NCI-H524 (cell line): ENCODE results near the gene ADSL.
A peak's percentile ranks its signal among the peaks of the same experiment; 100 is the strongest.
"Not testable (repeated sequence)": the region's sequence is repeated elsewhere in the genome, so short reads cannot be mapped to it uniquely, and the experiment has no call there.

Experiments
- DNase-seq, 2 experiments: peaks; one replicate each; lab custom pipeline; 2025; lab: John Stamatoyannopoulos, UW

Gene ADSL

DNA sequence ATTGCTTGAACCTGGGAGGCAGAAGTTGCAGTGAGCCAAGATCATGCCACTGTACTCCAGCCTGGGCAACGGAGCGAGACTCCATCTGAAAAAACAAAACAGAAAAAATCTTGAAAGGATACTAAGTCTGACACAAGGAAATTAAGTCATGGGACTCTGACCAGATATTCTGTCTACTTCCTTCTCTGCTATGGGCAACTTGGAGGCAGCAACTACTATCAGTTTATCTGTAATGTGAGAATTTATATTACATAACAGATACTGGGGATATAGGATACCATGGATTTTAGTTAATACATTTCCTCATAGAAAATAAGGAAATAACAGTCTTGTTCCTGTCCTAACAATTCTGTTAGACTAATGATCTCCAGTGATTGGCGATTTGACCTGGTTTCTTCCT is 22.5 kb downstream of the ADSL start:
- DNase-seq: no peak

DNA sequence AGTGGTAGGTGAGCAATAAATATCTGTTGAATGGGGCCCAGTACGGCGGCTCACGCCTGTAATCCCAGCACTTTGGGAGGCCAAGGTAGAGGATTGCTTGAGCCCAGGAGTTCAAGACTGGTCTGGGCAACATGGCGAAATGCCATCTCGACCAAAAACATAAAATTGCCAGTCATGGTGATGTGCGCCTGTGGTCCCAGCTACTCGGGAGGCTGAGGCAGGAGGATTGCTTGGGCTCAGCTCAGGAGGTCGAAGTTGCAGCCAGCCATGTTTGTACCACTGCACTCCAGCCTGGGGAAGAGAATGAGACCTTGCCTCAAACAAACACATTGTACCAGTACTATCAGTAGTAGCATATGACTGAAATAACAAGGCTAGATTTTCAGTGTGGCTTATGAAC is 28.3 kb downstream of the ADSL start:
- DNase-seq: no peak

DNA sequence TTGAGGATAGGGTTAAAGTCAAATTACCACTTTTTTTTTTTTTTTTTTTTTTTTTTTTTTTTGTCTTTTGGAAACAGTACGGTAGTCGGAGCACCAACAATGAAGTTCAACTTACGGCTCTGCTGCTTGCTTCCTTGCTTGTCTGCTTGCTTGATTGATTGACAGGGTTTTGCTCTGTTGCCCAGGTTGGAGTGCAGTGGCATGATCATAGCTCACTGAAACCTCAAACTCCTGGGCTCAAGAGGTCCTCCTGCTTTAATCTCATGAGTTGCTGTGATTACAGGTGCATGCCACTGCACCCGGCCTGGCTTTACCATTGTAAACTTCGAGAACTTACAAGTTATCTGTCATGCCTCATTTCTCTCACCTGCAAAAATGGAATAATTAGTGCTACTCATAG is 29.8 kb downstream of the ADSL start:
- DNase-seq: no peak

DNA sequence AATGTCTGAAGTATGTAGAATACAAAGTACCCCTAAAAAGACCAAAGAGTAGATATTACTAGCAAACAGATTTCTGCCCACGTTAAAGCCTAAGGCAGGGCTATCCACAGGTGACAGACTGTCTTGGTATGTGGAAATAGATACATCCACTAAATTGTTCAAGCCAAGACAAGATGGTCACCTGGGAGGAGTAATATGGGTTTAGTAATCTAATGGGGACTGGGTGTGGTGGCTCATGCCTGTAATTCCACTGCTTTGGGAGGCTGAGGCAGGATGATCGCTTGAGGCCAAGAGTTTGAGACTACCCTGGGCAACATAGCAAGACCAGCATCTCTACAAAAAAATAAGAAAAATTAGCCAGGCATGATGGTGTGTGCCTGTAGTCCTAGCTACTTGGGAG is 31.6 kb downstream of the ADSL start:
- no peak for DNase-seq

DNA sequence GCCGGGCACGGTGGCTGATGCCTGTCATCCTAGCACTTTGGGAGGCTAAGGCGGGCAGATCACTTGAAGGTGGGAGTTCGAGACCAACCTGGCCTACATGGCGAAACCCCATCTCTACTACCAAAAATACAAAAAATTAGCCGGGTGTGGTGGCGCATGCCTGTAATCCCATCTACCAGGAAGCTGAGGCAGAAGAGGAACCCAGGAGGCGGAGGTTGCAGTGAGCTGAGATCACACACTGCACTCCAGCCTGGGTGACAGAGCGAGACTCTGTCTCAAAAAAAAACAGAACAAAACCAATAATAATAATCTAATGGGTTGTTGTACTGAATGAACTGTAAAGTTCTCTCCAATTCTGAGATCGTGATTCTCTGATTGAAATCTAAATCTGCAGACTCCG is 32.1 kb downstream of the ADSL start:
- not testable (repeated sequence) for DNase-seq

DNA sequence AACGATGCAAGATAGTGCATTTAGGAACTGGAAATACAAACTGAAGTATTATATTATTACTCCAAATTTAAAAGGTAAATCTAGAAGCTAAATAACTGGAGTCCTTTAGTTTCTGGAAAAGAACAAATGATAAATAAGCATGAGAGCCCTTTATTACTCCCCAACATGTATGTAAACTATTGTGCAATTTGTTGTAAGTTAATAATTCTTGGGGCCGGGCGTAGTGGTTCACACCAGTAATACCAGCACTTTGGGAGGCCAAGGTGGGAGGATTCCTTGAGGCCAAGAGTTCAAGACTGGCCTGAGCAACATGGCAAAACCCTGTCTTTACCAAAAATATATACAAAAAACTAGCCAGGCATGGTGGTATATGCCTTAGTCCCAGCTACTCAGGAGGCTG is 35.2 kb downstream of the ADSL start:
- DNase-seq: no peak

DNA sequence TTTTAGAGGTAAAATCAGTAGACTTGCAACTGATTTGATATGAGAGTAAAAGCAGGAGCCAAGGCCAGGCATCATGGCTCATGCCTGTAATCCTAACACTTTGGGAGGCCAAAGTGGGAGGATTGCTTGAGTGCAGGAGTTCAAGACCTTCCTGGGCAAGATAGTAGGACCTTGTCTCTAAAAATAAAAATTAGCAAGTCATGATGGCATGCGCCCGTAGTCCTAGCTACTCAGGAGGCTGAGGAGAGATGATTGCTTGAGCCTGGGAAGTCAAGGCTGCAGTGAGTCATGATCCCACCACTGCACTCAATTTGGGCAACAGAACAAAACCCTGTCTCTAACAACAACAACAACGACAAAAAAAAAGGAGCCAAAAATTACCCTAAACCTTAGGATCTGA is 37.6 kb downstream of the ADSL start:
- no peak for DNase-seq

DNA sequence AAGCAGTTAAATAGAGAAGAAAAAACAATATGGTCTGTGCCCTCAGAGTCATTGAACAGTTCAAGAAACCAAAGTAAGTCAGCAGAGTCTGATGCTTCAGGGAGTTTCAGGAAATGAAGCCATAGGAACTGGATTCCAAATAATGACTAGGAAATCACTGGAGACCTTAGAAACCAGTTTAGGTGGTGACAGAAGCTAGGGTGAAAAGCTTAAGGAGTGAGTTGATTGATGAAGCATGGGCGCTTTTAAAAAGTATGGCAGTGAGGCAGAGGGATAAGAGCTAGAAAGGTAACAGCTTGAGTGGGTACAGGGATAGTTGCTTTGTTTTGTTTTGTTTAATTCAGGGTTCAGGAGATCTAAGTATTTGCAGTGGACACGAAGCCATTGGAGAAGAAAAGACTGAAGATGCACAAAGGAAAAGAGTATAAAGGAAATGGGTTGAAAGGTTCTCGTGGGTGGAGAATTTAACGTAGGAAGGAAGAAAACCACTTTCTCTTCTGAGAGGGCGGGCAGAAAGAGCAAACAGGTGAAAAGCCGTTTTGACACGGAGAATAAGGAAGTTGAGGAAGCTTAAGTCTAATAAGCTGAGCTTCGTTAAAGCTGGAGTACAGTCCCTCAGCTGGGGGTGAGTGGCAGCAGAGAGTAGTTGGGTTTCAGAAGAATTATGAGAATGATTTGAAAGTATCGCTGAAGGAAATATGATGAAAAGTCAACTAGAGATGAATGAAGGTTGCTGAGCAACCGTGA is 38.9 kb downstream of the ADSL start:
- DNase-seq: no peak

DNA sequence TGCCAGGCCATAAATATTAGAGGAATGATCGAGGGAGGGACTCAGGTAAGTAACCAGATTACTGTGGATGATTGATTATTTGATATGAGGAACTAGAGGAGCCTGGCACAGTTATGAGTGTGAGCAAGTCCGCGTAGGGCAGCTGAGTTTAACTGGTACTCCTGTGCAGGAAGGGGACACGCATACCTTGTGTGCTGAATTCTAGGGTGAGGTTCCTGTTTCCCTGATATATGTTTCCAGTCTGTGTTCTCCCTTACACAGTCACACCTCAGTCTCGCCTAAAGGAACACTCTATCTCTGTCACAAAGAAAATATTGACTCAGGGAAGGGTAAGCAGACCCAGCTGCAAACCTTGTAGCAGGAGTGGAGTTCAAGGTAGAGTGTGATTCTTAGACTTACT is 41.4 kb downstream of the ADSL start:
- no peak for DNase-seq

DNA sequence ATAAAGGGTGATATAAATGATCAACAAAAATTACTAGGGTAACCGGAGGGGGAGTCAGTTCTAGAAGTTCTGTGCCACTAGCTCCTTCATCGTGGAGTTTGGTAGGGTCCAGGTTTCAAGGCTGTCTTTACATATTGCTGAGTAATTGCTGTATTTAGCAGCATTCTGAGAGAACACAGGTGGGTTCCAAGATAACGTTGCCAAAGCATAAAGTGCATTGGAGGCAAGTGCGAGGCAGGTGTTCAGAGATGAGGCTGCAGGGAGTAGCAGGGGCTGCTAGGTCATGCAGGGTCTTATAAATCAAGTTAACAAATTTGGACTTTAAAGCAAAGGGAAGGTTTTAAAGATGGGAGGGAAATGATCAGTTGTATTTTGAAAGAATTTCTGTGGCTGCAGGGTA is 41.9 kb downstream of the ADSL start:
- no peak for DNase-seq

DNA sequence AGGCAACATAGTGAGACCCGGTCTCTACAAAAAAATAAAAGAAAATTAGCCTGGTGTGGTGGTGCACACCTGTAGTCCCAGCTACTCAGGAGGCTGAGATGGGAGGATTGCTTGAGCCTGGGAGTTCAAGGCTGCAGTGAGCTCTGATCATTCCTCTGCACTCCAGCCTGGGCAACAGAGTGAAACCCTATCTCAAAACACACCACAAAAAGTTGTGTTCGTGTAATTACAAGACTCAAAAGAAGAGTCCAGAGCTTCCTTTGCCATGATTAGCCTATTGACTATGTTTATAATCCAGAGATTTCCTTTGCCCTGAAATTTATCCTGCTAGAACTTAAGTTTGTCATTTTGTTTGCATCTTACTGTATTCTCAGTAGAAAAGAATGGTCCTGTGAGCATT is 45.1 kb downstream of the ADSL start:
- no peak for DNase-seq

DNA sequence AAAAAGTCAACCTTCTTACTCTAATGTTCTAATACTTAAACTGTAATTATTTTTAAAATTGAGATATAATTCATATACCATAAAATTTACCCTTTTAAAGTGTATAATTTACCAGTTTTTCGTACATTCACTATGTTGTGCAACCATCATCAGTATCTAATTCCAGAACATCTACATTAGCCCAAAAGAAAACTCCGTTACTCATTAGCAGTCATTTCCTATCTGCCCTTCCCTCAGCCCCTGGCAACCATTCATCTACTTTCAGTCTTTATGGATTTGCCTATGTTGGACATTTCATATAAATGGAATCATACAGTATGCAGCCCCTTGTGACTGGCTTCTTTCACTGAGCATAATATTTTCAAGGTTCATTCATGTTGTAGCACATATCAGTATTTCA is 46.3 kb downstream of the ADSL start:
- no peak for DNase-seq

DNA sequence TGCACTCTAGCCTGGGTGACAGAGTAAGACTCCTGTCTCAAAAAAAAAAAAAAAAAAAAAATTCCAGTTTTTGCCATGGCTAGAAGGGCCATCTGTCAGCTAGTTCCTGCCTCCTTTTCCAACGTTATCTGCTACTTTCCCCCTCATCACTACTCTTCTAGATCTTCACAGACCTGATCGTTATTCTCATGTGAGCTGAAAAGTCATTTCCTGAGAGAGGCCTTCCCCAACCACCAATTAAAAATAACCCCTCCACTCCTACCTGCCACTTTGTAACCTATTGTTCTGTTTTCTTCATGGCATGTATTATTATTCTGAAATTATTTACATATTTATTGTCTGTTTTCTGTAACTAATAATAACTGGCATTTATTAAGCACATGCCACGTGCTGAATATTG is 48.3 kb downstream of the ADSL start:
- peak in 1 of 2 experiments; percentile 17 for DNase-seq

DNA sequence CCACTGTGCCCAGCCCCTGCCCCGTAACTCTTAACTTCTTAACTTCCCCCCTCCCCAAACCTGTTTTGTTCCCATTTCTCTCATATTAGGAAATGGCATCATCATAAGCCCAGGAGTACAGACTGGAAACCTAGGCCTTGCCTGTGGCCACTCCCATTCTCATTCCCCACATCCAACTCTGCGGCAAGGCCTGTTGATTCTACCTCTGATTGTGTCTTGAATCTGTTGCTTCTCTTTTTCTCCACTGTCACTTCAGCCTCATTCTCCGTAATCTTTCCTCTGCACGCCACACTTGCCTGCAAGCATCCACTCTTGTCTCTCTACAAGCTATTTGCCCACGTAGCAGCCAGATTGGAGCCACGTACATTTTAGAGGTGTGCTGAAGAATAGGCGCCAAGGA is 49.3 kb downstream of the ADSL start:
- DNase-seq: no peak

DNA sequence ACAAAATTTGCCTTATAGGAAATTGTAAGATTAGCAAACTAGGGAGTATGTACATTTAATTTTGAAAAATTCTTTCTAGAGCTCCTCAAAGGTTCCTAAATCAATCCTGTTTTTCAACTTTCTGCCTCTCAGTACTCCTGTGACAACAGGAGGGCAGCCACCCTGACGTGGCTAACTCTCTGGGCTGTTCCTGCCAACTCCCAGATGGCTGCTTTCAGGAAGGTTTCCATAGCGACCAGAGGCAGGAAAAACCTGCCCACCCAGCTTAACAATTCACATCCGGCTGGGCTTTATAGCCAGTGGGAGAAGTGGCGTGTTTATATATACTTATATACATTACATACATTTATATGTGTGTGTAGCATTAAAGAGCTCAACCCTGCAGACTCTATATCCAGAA is 50.6 kb downstream of the ADSL start:
- DNase-seq: peak; percentile 58 to 83

DNA sequence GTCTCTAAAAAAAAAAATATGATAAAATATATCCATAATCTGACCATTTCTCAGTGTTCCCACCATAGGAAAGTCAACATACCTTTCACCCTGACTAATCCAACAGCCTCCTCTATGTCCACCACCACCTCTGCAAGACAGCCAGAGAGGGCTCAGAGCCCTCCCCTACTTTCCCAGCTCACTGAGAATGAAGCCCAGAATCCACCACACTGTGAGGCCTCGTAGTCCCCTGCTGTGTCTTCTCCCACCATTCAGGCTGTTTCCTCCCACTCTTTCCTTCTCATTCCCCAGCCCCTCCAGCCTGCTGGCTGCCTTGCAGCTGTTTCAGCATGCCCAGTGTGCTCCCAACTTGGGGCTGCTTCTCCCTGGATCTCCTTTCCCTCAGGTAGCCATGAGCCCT is 51.1 kb downstream of the ADSL start:
- no peak for DNase-seq

DNA sequence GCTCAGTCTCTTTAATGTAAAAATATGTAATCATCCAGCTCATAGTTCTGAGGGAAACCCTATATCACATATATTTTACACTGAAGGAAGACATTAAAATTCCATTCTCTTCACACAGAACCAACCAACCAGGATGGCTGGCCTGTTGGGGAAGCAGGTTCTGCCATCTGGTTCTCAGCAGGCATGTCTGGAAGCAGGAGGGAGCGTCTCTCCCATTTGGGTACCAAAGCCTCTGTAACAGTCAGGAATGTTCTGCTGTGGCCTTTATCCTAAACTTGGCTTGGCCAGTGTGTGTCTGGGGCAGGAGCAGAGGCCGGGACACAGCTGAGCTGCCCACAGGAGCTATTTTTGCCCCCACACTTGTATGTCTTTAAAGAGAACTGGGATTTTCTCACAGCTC is 53.3 kb downstream of the ADSL start:
- no peak for DNase-seq

DNA sequence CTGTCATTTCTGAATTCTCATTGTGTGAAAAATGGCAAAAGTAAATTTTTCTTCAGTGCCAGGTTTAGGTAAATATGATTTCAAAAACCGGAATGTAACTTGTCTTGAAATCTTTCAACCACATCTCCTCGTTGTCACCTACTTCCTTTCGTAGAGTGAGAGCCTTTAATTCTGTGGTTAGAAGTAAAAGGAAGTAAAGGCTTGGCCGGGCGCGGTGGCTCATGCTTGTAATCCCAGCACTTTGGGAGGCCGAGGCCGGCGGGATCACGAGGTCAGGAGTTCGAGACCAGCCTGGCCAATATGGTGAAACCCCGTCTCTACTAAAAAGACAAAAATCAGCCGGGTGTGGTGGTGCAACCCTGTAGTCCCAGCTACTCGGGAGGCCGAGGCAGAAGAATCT is 53.9 kb downstream of the ADSL start:
- no peak for DNase-seq

DNA sequence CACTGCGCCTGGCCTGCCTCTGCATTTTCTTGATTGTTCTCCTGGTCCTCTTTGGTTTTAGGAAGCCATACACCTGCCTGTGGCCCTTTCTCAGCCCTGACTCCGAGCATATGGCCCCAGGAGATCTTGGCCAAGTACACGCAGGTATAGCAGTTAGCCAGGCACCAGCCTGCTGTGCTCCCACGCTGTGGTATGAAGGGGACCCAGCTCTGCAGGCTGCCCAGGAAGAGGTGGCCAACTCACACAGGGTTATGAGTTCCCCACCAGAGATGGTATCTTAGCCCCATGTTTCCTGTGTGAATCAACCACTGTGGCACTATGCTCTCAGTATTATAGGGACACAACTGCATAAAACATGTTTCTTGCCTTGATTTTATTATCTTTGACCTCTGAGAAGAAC is 55.2 kb downstream of the ADSL start:
- DNase-seq: no peak

DNA sequence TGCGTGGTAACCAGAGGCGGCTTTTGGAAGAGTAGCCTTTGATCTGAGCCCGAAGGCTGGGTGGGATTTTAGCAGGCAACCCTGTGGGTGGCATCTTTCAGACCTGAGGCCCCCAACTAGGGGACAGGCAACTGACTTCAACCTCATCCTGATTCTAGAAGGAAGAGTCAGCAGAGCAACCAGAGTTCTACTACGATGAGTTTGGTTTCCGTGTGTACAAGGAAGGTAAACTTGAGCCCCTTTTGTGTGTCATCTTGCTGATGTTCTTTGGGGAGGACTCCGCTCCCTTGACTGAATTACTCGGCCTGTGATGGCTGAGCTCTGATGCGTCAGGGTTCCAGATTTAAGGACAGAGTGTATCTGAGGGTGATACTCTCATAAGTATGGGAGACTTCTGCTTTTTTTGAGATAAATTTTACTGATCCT is 55.7 kb downstream of the ADSL start:
- DNase-seq: no peak

DNA sequence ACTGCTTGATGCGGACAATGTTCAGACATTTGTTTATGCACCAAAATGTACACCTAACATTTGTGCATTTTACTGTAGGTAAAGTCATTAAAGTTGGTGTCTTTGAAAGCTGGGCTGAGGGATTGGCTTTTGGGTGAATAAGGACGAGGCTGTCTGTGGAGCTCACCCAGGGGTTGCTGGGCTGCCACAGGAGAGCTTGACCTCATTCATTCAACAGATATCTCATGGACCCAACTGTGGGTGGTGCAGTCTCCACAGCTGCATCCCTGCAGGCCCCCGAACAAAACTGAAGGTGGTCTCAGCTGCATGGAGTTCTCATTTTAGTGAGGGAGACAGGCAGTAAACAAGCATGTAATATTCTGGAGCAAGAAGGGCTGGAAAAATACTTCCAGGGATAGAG is 56.8 kb downstream of the ADSL start:
- no peak for DNase-seq

DNA sequence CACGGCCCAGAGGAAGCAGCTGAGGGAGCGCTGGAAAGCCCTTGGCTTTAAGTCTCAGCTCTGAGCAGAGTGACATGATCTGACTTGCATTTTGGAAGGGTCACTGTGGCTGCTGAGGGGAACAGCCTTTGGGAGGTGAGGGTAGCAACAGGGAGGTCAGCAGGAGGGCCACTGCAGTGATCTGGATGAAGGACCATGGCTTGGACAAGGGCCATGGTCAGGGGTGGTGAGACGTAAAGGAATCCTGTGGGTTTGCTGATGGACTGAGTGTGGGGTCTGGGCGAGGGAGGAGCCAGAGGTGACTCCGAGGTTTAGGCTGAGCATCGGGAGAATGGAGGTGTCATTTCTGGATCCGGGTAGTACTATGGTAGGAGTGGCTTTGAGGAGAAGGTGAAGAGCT is 57.4 kb downstream of the ADSL start:
- DNase-seq: no peak

DNA sequence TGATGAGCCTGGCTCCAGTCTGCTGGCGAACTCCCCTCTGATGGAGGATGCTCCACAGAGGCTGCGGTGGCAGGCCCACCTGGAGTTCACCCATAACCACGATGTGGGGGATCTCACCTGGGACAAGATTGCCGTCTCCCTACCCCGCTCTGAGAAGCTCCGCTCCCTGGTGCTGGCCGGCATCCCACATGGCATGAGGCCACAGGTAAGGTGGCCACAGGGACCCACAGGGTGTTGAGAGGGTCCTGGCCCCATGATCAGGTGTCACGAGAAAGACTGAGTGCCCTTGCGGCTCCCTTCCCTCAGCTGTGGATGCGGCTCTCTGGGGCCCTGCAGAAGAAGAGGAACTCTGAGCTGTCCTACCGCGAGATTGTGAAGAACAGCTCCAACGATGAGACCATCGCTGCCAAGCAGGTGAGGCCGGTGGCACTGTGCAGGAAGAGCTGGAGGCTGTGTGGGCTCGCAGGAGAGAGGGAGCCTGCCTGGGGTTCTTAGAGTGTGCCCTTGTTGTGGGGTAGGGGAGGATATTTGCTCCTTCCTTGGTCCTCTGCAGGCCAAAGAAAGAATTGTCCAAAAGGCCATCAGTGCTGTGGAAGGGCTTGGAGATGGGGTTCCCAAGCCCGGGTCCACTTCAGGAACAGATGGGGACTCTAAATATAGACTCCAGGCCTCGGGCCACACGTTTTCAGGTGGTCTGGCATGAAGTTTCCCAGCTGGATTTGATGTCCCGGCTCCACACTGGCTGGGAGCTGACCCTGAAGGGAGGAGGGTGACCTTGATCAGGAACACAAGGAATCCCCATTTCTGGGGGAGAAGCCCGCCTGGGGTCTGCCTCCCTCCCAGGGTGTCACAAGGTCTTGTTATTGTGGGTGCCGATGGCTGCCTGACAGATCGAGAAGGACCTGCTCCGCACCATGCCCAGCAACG is 58.2 kb downstream of the ADSL start:
- no peak for DNase-seq
